GM12872 (cell line): ENCODE measurements around the gene ZNF598.
A peak's percentile ranks its signal among the peaks of the same experiment; 100 is the strongest.

Source experiments
- CTCF ChIP-seq: IDR thresholded peaks from 3 replicates; pipeline ENCODE4 v1.5.1; 2011; ENCODE audit warnings: low read depth, mild to moderate bottlenecking, low read length, moderate library complexity; ENCODE audit not compliant: insufficient read depth

Gene ZNF598

GRCh38 chr16:2022723-2023091, 13.1 kb upstream of the ZNF598 start:
- no peak for TF ChIP-seq CTCF

- TF ChIP-seq CTCF, result no peak
These were observed 10.6 kb upstream of the ZNF598 start for GRCh38 chr16:2019921-2020831.

GRCh38 chr16:2019518-2019920, 9.9 kb upstream of the ZNF598 start, which contains the start of gene NPW:
TSS of gene NPW (plus strand) at chr16:2019785.
- no peak for TF ChIP-seq CTCF

- peak; percentile 63 for TF ChIP-seq CTCF
These were observed 6.8 kb upstream of the ZNF598 start for GRCh38 chr16:2016407-2016922.

- no peak for TF ChIP-seq CTCF
These were observed 6.3 kb upstream of the ZNF598 start for GRCh38 chr16:2015947-2016208.

- no peak for TF ChIP-seq CTCF
These were observed 5.7 kb upstream of the ZNF598 start for GRCh38 chr16:2015117-2015946.

GRCh38 chr16:2013527-2013926, 3.9 kb upstream of the ZNF598 start:
- no peak for TF ChIP-seq CTCF
